GM18507 (cell line): ENCODE data around the gene SLC4A7.
"Not testable (repeated sequence)": the region's sequence is repeated elsewhere in the genome, so short reads cannot be mapped to it uniquely, and the experiment has no call there.

Experiments
- DNase-seq: peaks from one replicate; pipeline ENCODE4 v3.0.0; 2011; ENCODE audit warnings: low read depth; ENCODE audit not compliant: insufficient read length; ENCODE audit errors: extremely low spot score
- FAIRE-seq: peaks from 2 replicates; lab custom pipeline; 2011; peaks lifted over from hg19 to GRCh38; lab: Jason Lieb, UNC

The SLC4A7 gene

DNA sequence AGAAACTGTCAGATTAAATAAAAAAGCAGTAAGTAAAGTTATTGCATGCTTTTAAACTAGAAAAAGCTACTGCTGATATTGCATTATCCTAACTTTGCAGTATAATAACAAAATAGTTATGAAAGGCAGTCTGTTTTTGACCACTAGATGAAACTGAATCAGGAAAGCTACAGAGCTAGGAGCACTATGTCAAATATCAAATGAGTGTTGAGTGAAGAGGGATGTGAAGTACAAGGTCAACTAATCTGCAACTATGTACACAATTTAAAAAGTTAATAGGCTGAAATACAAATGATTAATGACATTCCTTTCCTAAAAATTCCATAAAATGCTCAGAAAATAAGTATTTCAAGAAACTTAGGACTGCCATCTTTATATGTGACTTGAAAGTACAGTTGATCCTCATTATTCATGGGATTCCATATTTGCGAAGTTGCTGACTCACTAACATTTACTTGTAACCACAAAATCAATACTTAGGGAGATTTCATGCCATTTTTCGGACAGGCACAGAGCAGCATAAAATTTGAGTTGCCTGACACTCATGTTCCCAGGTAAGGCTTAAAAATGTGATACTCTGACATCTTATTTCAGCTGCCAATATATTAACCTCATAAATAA lies 34.5 kb downstream of the SLC4A7 start:
- no peak for DNase-seq
- FAIRE-seq: no peak

GRCh38 chr3:27442995-27443394 lies 41.2 kb downstream of the SLC4A7 start:
- not testable (repeated sequence) for FAIRE-seq, DNase-seq

- DNase-seq, FAIRE-seq: not testable (repeated sequence)
Measured at GRCh38 chr3:27438352-27438751, 45.8 kb downstream of the SLC4A7 start.

GRCh38 chr3:27431116-27431515 lies 53.1 kb downstream of the SLC4A7 start:
- DNase-seq: no peak
- no peak for FAIRE-seq

DNA sequence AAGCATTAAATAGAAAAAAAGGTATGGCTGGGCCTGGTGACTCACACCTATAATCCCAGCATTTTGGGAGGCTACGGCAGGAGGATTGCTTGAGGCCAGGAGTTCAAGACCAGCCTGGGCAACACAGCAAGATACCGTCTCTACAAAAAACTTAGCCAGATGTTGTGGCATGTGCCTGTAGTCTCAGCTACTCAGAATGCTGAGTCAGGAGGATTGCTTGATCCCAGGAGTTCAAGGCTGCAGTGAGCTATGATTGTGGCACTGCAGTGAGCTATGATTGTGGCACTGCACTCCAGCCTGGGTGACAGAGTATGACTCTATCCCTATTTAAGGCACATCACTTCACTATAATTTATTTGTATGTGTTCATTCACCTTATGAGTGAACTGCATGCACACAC lies 54.3 kb downstream of the SLC4A7 start:
- no peak for DNase-seq
- FAIRE-seq: no peak

- no peak for DNase-seq
- FAIRE-seq: no peak
Measured at GRCh38 chr3:27428446-27428845, 55.7 kb downstream of the SLC4A7 start.

DNA sequence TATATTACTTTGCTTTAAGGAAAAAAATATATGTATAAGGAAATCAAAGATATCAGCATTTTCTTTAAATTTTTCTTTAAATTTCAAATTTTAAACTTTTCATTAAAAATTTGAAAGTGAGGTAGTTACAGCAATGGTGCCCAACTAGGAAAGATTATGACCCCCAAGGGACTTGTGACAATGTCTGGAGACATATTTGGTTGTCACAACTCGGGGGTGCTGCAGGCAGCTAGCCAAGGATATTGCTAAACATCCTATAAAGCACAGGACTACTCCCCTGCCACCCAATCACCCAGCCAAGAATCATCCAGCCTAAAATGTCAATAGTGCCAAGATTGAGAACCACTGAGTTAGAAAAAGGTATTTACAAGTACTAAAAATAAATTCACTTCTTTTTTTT lies 57.3 kb downstream of the SLC4A7 start:
- no peak for FAIRE-seq
- no peak for DNase-seq

DNA sequence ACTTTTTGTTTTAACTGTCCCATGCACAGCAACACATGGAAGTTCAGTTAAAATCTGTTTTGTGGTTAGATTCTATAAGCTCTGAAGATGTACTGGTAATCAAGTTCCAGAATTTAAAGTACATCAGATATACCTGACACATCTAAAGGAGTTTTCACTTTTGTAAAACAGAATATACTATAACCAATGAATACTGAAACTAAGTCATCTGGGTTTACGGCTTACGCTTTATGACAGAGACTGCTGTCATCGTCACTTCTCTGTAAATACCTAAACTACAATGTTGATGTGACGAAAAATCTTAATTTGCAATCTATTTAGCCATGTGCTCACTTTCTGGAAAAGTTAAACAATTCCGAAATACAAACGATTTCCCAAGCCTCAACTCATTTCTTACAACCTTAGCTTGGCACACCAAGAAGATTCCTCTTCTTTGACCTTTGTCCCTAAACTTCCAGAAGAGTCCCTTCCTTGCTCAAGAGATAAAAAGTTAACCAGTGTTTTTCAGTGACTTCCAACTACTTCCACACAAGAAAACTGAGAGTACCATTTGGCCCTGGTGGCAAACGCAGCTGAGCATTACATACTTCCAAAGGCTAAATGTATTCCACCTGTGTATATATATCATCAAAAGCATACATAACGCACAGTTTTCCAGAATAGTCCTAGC lies 58.2 kb downstream of the SLC4A7 start:
- FAIRE-seq (no peak), DNase-seq (no peak)

GRCh38 chr3:27424812-27425521 lies 59.2 kb downstream of the SLC4A7 start:
- FAIRE-seq, DNase-seq: not testable (repeated sequence)

- DNase-seq (no peak), FAIRE-seq (no peak)
Measured at GRCh38 chr3:27423463-27423862, 60.7 kb downstream of the SLC4A7 start.

DNA sequence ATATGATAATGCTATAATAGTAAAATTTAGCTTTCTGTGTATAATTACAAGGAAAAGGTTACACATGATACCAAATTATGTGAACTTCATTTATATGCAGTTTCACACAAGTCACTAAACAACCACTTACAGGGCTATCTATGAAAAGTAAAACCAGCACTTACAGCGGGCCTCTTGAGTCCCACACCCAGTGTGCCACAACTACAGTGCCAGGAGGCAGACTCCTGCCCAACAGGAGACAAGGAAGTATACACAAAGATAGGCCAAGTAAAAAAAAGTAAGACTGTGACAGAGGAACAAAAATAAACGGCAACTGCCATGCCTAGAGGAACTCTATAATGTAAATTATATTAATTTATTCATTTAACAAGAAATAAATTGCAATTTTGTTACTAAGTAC lies 61.6 kb downstream of the SLC4A7 start:
- FAIRE-seq: no peak

GRCh38 chr3:27415202-27415601 lies 69.0 kb downstream of the SLC4A7 start:
- FAIRE-seq: no peak
- no peak for DNase-seq

More for the DNA sequence above, 61.6 kb downstream of the SLC4A7 start:
- DNase-seq: no peak

- peak; percentile 33 for FAIRE-seq
- no peak for DNase-seq
Measured at GRCh38 chr3:27392950-27393679, 91.1 kb downstream of the SLC4A7 start.

- FAIRE-seq, DNase-seq: not testable (repeated sequence)
Measured at GRCh38 chr3:27392414-27392813, 91.8 kb downstream of the SLC4A7 start.

- FAIRE-seq (no peak), DNase-seq (no peak)
Measured at GRCh38 chr3:27391796-27392195, 92.4 kb downstream of the SLC4A7 start.

DNA sequence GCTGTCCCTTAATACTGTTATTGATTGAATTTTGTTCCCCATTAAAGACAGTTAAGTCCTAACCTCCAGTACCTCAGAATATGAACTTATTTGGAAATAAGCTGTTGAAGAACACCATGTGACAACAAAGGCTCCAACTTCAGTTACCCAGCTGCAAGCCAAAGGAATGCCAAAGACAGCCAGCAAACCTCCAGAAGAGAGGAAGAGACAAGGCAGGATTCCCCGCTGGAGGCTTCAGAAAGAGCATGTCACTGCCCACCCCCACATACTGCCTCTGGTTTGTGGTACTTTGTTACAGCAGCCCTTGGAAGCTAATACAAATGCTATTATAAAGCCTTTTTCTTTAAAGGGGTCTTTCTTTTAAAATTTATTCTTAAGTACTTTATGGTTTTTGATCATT lies 96.6 kb downstream of the SLC4A7 start:
- FAIRE-seq (no peak), DNase-seq (no peak)

DNA sequence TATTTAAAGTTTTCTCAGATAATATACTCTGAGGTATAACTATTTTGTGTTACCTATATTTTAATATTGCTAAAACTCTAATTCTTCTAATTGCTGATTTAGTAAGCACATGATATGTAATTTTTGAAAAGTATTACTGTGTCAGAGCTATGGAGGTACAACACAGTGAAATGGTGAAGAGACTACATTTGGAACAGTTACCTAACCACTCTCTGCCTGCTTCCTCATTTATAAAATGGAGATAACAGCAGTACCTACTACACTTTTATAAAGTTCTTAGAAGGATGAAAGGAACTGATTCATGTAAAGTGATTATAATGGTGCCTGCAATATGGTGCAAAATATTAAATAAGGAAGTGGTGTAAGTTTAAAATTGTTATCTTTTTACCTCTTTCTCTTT lies 98.7 kb downstream of the SLC4A7 start:
- FAIRE-seq: no peak
- no peak for DNase-seq

DNA sequence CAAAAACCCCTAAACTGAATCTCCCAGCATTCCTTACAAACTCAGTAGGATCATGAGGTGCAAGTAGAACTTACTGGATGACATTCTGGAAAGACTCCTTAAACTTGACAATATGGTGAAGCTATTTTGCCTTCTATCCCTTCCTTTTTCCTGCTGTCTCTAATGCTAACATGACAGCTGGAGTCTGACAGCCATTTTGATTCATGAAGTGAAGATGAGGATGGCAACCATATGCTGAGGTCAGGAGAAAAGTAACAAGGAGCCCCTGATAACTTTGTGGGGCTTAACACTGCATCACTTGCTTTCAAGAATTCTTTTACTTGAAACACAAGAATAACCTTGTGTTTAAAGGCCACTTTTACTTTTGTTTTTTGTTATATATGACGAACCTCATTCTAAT lies 100.0 kb downstream of the SLC4A7 start:
- FAIRE-seq: no peak

GRCh38 chr3:27380433-27381357 lies 103.5 kb downstream of the SLC4A7 start:
- FAIRE-seq (peak; percentile 44), DNase-seq (no peak)

More for the DNA sequence above, 100.0 kb downstream of the SLC4A7 start:
- DNase-seq: no peak
